ENCODE results near the gene S100A2.

GRCh38 chr1:153534226-153534924 lies 31.3 kb downstream of the S100A2 start:
- TF ChIP-seq CTCF (conservative IDR thresholded peaks at IDR 0.05; ENCODE audit: low read depth, low read length) (no peak), EZH2 (IDR thresholded peaks at IDR 0.05; ENCODE audit: low read length, unreplicated experiment) (no peak), EZH2phosphoT487 (IDR thresholded peaks at IDR 0.05; ENCODE audit: borderline replicate concordance, low read length) (no peak)
